WTC11 (cell line): Measurements from ENCODE around the gene CACYBP. TPM values are rescaled to one million over a fixed set of nuclear protein-coding genes. Genes with fewer than 3 reads are reported as not detected.

Experiments
- ATAC-seq: fragments of 200-7000 bp; cut with Tn5 transposase; 2 replicates; pipeline ENCODE4 v1.10.0; 2021; ENCODE audit warnings: mild to moderate bottlenecking, moderate library complexity
- CTCF ChIA-PET: fragments of 300-600 bp; sonication (Branson Sonifier 250); formaldehyde crosslinking; loops from one replicate; lab custom pipeline; 2021; ENCODE audit warnings: antibody characterized with exemption; lab: Charles Lee
- POLR2A ChIA-PET: fragments of 350-600 bp; sonication (Branson Sonifier 250); formaldehyde crosslinking; loops from one replicate; lab custom pipeline; 2021; ENCODE audit warnings: antibody characterized with exemption; lab: Charles Lee
- DNase-seq: peaks from one replicate; pipeline ENCODE4 v3.0.0; 2021; ENCODE audit warnings: low spot score
- H3K27ac Mint-ChIP-seq: 2 replicates; pipeline ENCODE4 v1.8.0; 2021; ENCODE audit warnings: mixed read lengths
- H3K27me3 Mint-ChIP-seq: 2 replicates; pipeline ENCODE4 v1.8.0; 2021; ENCODE audit warnings: low read depth, mild to moderate bottlenecking, moderate library complexity, mixed read lengths
- H3K36me3 Mint-ChIP-seq: 2 replicates; pipeline ENCODE4 v1.8.0; 2021; ENCODE audit warnings: mixed read lengths
- H3K4me1 Mint-ChIP-seq: 2 replicates; pipeline ENCODE4 v1.8.0; 2022; ENCODE audit warnings: mixed read lengths
- H3K4me3 Mint-ChIP-seq: 2 replicates; pipeline ENCODE4 v1.8.0; 2021; ENCODE audit warnings: mild to moderate bottlenecking, moderate library complexity, mixed read lengths
- H3K9me3 Mint-ChIP-seq: 2 replicates; pipeline ENCODE4 v1.8.0; 2021; ENCODE audit warnings: mixed read lengths
- AFF4 ChIP-seq: sonication (generic); formaldehyde crosslinking; IDR thresholded peaks from 2 replicates; pipeline ENCODE4 v1.8.1; 2023; ENCODE audit warnings: mild to moderate bottlenecking, missing genetic modification reagents, borderline replicate concordance
- AR ChIP-seq: fragments of 250-450 bp; sonication (Bioruptor Pico); IDR thresholded peaks from 2 replicates; pipeline ENCODE4 v1.9.0; 2021; ENCODE audit warnings: mild to moderate bottlenecking
- ARID4B ChIP-seq: sonication (generic); formaldehyde crosslinking; IDR thresholded peaks from 2 replicates; pipeline ENCODE4 v1.8.0; 2023; ENCODE audit warnings: missing genetic modification reagents, mild to moderate bottlenecking, borderline replicate concordance
- ATF2 ChIP-seq: sonication (generic); formaldehyde crosslinking; IDR thresholded peaks from 2 replicates; pipeline ENCODE4 v1.8.1; 2022; ENCODE audit warnings: low read depth, missing genetic modification reagents, borderline replicate concordance
- CTCF ChIP-seq: fragments of 200-600 bp; IDR thresholded peaks from 2 replicates; pipeline ENCODE4 v1.8.0; 2022; ENCODE audit warnings: antibody characterized with exemption
- E2F1 ChIP-seq: sonication (generic); formaldehyde crosslinking; IDR thresholded peaks from 2 replicates; pipeline ENCODE4 v1.8.0; 2022; ENCODE audit warnings: mild to moderate bottlenecking, missing genetic modification reagents
- EMX1 ChIP-seq: fragments of 250-450 bp; sonication (Bioruptor Pico); IDR thresholded peaks from 2 replicates; pipeline ENCODE4 v1.8.0; 2021; ENCODE audit warnings: mild to moderate bottlenecking
- GABPB1 ChIP-seq: sonication (generic); formaldehyde crosslinking; IDR thresholded peaks from 2 replicates; pipeline ENCODE4 v1.8.1; 2023; ENCODE audit warnings: mild to moderate bottlenecking, missing genetic modification reagents
- HMGA2 ChIP-seq: fragments of 250-450 bp; sonication (Bioruptor Pico); IDR thresholded peaks from 2 replicates; pipeline ENCODE4 v1.4.0; 2021; ENCODE audit warnings: mild to moderate bottlenecking, moderate library complexity
- JUN ChIP-seq: sonication (generic); formaldehyde crosslinking; IDR thresholded peaks from 2 replicates; pipeline ENCODE4 v1.8.0; 2023; ENCODE audit warnings: mild to moderate bottlenecking, missing genetic modification reagents
- NR2C2 ChIP-seq: sonication (generic); formaldehyde crosslinking; IDR thresholded peaks from 2 replicates; pipeline ENCODE4 v1.8.0; 2022; ENCODE audit warnings: mild to moderate bottlenecking, missing genetic modification reagents
- SOX15 ChIP-seq: fragments of 250-450 bp; sonication (Bioruptor Pico); IDR thresholded peaks from 2 replicates; pipeline ENCODE4 v1.9.0; 2021; ENCODE audit warnings: mild to moderate bottlenecking
- STAT6 ChIP-seq: sonication (generic); formaldehyde crosslinking; conservative IDR thresholded peaks from 2 replicates; pipeline ENCODE4 v1.8.1; 2023; ENCODE audit warnings: mild to moderate bottlenecking, low read depth, missing genetic modification reagents, moderate library complexity
- USF1 ChIP-seq: sonication (generic); formaldehyde crosslinking; IDR thresholded peaks from 2 replicates; pipeline ENCODE4 v1.8.0; 2022; ENCODE audit warnings: mild to moderate bottlenecking, missing genetic modification reagents
- ZNF317 ChIP-seq: sonication (generic); formaldehyde crosslinking; IDR thresholded peaks from 2 replicates; pipeline ENCODE4 v1.8.1; 2023; ENCODE audit warnings: low read depth, mild to moderate bottlenecking, moderate library complexity, missing genetic modification reagents, borderline replicate concordance
- total RNA-seq: library from RNA; stranded (reverse); gene quantifications from 3 replicates; pipeline ENCODE4 v1.2.3, GENCODE V29; 2021

Gene CACYBP
- total RNA-seq, 1 experiment from 2014 or later: 211 TPM

GRCh38 chr1:175037416-175037815, 37.7 kb downstream of the CACYBP start:
- Mint-ChIP-seq H3K4me1 (peaks cover 22% of the 10 kb centered on the region), H3K36me3 (no peaks in the 10 kb centered on the region), H3K27me3 (no peaks in the 10 kb centered on the region), H3K9me3 (no peaks in the 10 kb centered on the region), H3K4me3 (no peak overlapping the region), H3K27ac (no peak overlapping the region)
- CTCF ChIA-PET: interaction anchor here (1.1 to 3.1 kb wide), 3 partner anchors 36 to 114 kb away, joined by 4 to 16 read pairs (median 4); no protein-coding TSS in a partner anchor
- no peak for DNase-seq
- no peak for TF ChIP-seq NR2C2
- no peak for TF ChIP-seq EMX1 (CRISPR knock-in tag)
- no peak for TF ChIP-seq JUN (CRISPR knock-in tag)
- no peak for TF ChIP-seq CTCF
- no peak for TF ChIP-seq AR
- no peak for TF ChIP-seq HMGA2
- no peak for TF ChIP-seq SOX15 (CRISPR knock-in tag)
- TF ChIP-seq GABPB1: no peak
- POLR2A ChIA-PET: no interaction called here
- ATAC-seq: no peak

GRCh38 chr1:175040324-175040879, 40.7 kb downstream of the CACYBP start:
- ChIA-PET CTCF (interaction anchor here (1.1 to 4.9 kb wide), 3 partner anchors 11 to 85 kb away, joined by 3 to 19 read pairs (median 5); no protein-coding TSS in a partner anchor), POLR2A (no interaction called here)
- ATAC-seq: no peak
- Mint-ChIP-seq H3K4me3 (no peak overlapping the region), H3K9me3 (no peaks in the 10 kb centered on the region), H3K27ac (no peak overlapping the region), H3K4me1 (peaks cover 27% of the 10 kb centered on the region), H3K36me3 (no peaks in the 10 kb centered on the region), H3K27me3 (no peaks in the 10 kb centered on the region)
- DNase-seq: no peak
- TF ChIP-seq ATF2: no peak
- TF ChIP-seq USF1: no peak
- no peak for TF ChIP-seq AFF4 (CRISPR knock-in tag)
- TF ChIP-seq E2F1 (CRISPR knock-in tag): no peak
- no peak for TF ChIP-seq ARID4B (CRISPR knock-in tag)
- TF ChIP-seq STAT6 (CRISPR knock-in tag): no peak
- TF ChIP-seq NR2C2: no peak
- no peak for TF ChIP-seq ZNF317 (CRISPR knock-in tag)
